ENCODE measurements around the gene HHIP.

The HHIP gene

DNA sequence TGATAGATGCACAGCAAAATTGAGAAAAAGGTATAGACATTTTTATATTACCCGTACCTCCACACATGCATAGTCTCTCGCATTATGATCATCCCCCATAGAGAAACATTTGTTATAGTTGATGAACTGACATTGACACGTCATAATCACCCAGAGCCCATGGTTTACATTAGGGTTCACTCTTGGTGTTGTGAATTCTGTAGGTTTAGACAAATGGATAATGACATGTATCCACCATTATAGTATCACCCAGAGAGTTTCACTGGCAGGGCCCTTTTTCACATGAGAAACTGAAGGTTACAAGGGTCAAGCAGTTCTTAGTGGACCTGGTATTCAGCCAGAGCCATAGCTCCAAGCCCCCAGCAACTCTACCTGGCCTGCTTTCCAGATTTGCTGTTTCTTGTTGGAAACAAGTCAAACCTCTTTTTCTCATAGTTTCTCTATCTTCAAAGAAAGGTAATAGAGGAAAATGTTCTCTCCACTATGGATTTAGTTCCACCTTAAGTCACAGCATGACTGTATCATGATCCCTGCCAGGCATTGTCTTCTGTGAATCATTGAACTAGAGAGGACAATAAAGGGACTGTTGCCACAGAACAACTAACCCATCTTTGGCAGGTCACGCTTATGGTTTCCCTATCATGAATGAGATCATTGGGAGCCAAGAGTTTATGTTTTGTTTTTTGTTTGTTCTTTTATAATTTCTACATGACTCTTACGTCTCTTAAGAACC lies 64.0 kb downstream of the HHIP start:
- no peak for DNase-seq

GRCh38 chr4:144710526-144710912 lies 64.6 kb downstream of the HHIP start:
- DNase-seq = no peak

- DNase-seq = no peak
These were observed 65.9 kb downstream of the HHIP start for GRCh38 chr4:144711700-144712456.

DNA sequence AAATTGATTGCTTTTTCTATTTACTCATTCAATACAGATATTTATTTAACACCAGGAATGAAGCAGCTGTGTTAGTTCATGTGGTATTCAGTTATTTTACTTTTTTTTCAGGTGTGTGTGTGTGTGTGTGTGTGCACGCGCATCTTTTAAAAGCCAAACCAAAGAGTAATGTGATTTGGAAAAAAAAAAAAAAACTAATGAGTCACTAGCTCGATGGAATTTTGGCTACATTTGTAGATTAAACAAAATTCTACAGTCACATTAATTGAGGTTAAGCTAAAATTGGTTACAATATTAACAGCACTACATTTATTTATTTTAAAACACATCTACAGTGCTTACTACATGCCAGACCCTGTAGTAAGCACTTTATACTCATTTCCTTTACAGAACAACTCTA lies 66.8 kb downstream of the HHIP start:
- DNase-seq = no peak

DNA sequence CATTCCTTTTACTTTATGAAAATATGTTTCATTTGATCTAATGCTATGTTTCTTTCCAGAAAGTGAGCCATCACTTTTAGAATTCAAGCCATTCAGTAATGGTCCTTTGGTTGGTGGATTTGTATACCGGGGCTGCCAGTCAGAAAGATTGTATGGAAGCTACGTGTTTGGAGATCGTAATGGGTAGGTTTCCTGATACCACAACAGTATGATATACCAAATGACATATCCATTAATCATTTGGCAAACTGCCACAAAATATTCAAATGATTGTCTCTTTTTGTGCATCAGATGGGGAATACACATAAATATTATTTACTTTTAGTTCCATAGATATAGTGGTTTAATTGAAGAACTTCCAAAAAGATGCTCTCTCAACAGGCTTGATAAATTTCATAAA lies 68.2 kb downstream of the HHIP start:
- no peak for DNase-seq

- no peak for DNase-seq
These were observed 69.3 kb downstream of the HHIP start for GRCh38 chr4:144715230-144715629.

- DNase-seq = no peak
These were observed 70.8 kb downstream of the HHIP start for GRCh38 chr4:144716778-144717177.

- no peak for DNase-seq
These were observed 73.1 kb downstream of the HHIP start for GRCh38 chr4:144718958-144719512.

GRCh38 chr4:144720491-144720890 lies 74.5 kb downstream of the HHIP start:
- no peak for DNase-seq

- no peak for DNase-seq
These were observed 76.0 kb downstream of the HHIP start for GRCh38 chr4:144721994-144722393.

DNA sequence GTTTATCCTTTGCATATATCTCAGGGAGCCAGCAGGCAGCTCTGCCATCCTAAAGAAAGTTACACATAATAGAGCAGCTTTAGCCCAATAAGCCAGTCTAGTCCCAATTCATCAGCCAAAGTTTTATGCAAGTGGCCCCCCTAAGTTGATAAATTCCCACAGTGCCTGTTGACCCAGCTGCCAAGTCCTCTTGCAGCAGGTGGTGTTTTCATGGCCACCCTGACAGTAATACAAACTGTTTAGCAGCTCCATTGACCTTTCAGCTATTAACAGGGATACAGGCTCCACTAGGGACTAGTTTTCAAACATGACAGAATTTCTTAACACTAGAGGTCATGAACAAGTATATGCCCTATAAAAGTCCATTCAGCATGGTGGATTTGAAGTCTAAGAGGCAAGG lies 77.5 kb downstream of the HHIP start:
- DNase-seq = no peak

GRCh38 chr4:144729175-144729574 lies 83.2 kb downstream of the HHIP start:
- DNase-seq = no peak

DNA sequence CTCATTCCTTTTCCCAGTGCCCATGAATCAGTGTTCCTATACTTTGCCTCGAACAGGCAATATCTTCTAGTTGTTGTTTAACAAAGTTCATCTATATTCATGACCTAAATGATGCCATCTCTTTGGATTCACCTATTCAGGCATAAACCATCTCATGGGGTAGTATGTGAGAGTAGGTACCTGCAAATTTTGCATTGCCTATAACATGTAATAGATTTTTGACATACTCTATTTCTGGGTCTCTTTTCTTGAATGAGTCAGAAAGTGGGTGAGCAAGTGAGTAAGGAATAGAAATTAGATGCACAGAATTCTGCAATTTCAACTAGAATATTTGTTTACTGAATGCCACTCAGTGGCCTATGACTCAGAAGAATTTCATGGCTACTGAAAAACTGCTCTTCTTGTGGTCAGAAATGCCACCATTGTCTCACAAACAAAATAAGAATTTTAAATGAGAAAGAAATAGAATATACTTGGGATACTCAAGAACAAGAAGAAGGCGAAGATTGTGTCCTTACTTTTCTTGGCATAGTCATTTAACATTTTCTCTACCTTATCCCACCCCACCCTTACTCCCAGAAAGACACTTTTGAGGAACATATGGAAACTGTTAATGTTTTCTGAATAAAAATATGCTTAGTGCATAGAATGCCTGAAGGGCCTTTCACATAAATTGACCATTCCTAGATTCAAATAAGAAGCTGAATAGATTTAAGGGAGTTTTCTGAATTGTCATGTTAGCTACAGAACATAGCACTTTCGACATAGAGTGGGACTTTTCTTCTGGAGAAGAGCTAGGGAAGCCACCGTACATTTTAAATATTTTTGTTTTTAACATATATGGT lies 86.8 kb downstream of the HHIP start:
- no peak for DNase-seq

- no peak for DNase-seq
These were observed 87.6 kb downstream of the HHIP start for GRCh38 chr4:144733566-144733965.

DNA sequence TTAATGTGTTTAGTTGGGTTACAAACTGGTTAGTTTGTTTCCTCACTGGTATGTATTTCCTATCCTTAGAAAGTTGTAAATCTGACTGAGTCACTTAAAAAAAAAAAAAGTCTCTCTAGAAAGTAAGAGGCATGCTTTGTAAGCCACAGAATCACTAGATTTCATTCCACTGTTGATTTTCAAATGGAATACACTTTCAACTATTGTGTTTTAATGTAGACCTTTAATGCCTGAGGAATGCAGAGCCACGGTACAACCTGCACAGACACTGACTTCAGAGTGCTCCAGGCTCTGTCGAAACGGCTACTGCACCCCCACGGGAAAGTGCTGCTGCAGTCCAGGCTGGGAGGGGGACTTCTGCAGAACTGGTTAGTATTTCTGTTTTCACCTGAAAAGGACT lies 88.6 kb downstream of the HHIP start:
- no peak for DNase-seq

DNA sequence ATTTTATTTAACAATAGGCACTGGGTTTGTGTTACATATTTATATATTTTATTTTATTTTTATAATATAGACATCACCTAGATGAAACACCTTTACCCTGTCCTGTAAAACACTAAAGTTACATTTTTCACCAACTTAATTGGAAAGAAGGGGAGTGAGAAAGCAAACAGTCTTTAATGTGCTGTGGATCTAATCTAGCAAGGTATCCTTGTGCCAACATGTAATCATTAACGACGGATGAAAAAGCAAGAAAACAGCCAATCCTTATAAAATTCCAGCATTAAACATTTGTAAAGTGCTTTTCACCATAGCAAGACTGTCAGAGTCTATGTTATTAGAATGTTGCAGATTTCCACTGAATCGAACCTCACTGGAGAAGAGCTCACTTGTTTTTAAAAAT lies 92.7 kb downstream of the HHIP start:
- DNase-seq = no peak

GRCh38 chr4:144739511-144740033 lies 93.6 kb downstream of the HHIP start:
- DNase-seq = no peak

DNA sequence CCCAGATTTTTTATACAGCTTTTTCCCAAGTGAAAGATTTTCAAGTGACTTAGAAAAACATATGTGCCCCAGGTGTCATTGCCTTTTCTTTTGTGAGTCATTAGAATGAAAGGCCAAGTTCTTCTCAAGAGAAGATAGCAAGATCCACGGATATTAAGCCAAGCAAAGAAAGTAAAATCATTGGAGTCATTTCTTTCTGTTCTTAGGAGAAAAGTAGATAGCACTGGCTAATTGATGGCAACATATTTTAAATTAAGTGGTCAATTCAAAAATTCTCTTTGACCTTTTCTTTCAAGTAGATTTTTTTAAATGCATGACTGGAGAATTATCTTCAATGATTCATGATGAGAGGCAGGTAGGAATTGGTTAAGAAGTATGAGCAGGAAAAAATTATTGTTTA lies 94.4 kb downstream of the HHIP start:
- no peak for DNase-seq

DNA sequence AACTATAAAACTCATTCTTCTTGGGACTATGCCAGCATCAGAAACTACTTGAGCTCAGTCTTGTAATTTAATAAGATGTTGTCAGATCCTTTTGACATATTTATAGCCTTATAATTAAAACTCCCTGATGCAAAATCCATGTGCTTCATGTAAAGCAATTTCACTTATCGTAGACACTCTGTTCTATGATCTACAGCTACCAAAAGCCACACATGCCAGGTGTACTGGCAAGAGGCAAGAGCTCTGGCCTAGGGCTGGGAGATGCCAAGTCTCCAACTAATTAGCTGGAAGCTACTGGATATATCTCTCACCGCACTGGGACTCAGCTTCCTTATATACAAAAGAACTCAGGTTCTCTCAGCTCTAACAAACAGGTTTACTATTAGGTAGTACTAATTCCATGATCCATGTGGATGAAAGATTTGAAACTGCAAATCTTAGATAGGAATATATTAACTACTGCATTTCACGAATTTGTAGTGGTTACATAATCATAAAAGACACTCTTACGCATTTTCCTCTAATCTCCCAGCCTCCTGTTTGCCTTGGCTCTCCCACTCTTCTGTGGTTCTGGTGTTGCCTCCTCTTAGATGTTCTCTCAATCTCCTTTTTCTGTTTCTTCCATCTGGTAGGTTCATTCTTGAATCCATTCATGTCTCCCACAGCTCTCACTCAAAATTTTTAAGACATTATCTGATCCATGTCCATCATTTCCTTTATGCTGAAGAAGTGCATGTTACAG lies 103.0 kb downstream of the HHIP start:
- no peak for DNase-seq

- DNase-seq = no peak
These were observed 104.4 kb downstream of the HHIP start for GRCh38 chr4:144750348-144750747.

- DNase-seq = no peak
These were observed 108.8 kb downstream of the HHIP start for GRCh38 chr4:144754562-144755410.
